Liver (tissue), 9 donors: ENCODE results near the gene RELT. TPM values are rescaled to one million over a fixed set of nuclear protein-coding genes. Genes with fewer than 3 reads are reported as not detected.

ENCODE experiments used
- DNase-seq: peaks from one replicate; pipeline ENCODE4 v3.0.0-alpha.2; 2017; ENCODE audit warnings: low spot score
- H3K27ac ChIP-seq, 2 donors: one replicate each; pipeline ENCODE4 v1.7.0; 2013; ENCODE audit warnings: inconsistent platforms in 2 of 2, low read length in 2 of 2, control low read depth in 1 of 2, low read depth in 1 of 2, mild to moderate bottlenecking in 1 of 2
- H3K27me3 ChIP-seq, 4 donors: one replicate each; pipeline versions ENCODE4 v1.6.1 to v1.7.0; 2013; ENCODE audit warnings: low read length in 3 of 4, inconsistent platforms in 1 of 4, mild to moderate bottlenecking in 1 of 4, moderate library complexity in 1 of 4; ENCODE audit not compliant: control insufficient read depth in 4 of 4, insufficient read depth in 4 of 4
- H3K36me3 ChIP-seq, 4 donors: one replicate each; pipeline versions ENCODE4 v1.6.1 to v1.7.0; 2013; ENCODE audit warnings: low read length in 3 of 4, mild to moderate bottlenecking in 3 of 4, low read depth in 1 of 4, moderate library complexity in 1 of 4; ENCODE audit not compliant: control insufficient read depth in 4 of 4, insufficient read depth in 3 of 4
- H3K4me1 ChIP-seq, 4 donors: one replicate each; pipeline versions ENCODE4 v1.6.1 to v1.7.0; 2013; ENCODE audit warnings: low read length in 3 of 4, mild to moderate bottlenecking in 3 of 4, moderate library complexity in 1 of 4; ENCODE audit not compliant: control insufficient read depth in 4 of 4, insufficient read depth in 4 of 4
- H3K4me3 ChIP-seq, 3 donors: one replicate each; pipeline versions ENCODE4 v1.6.1 to v1.7.0; 2013; ENCODE audit warnings: low read length in 3 of 3, control low read depth in 1 of 3, low read depth in 1 of 3, mild to moderate bottlenecking in 1 of 3
- H3K9ac ChIP-seq, 2 donors: one replicate each; pipeline ENCODE4 v1.7.0; 2013; ENCODE audit warnings: low read length in 2 of 2, mild to moderate bottlenecking in 2 of 2, moderate library complexity in 2 of 2, control low read depth in 1 of 2, low read depth in 1 of 2
- H3K9me3 ChIP-seq, 4 donors: one replicate each; pipeline versions ENCODE4 v1.6.1 to v1.7.0; 2013; ENCODE audit warnings: low read length in 3 of 4; ENCODE audit not compliant: control insufficient read depth in 4 of 4
- EGR1 ChIP-seq, 2 donors: IDR thresholded peaks; 2 replicates each; pipeline ENCODE4 v1.6.1; 2016 to 2018; ENCODE audit warnings: antibody characterized with exemption in 2 of 2, low read depth in 2 of 2
- FOXA1 ChIP-seq: IDR thresholded peaks from 2 replicates; pipeline ENCODE4 v1.6.1; 2016; ENCODE audit warnings: antibody characterized with exemption
- FOXA2 ChIP-seq: IDR thresholded peaks from 2 replicates; pipeline ENCODE4 v1.6.1; 2016; ENCODE audit warnings: antibody characterized with exemption
- GABPA ChIP-seq, 2 donors: IDR thresholded peaks in 1 of 2; conservative IDR thresholded peaks in 1 of 2; 2 replicates each; pipeline ENCODE4 v1.6.1; 2016; ENCODE audit warnings: antibody characterized with exemption in 2 of 2, mild to moderate bottlenecking in 1 of 2, moderate library complexity in 1 of 2
- HNF4A ChIP-seq, 2 donors: conservative IDR thresholded peaks; 2 replicates each; pipeline ENCODE4 v1.6.1; 2016; ENCODE audit warnings: antibody characterized with exemption in 2 of 2, mild to moderate bottlenecking in 2 of 2
- HNF4G ChIP-seq: IDR thresholded peaks from 2 replicates; pipeline ENCODE4 v1.6.1; 2016; ENCODE audit warnings: antibody characterized with exemption
- JUND ChIP-seq, 2 donors: IDR thresholded peaks; 2 replicates each; pipeline ENCODE4 v1.6.1; 2016; ENCODE audit warnings: antibody characterized with exemption in 2 of 2
- NR2F2 ChIP-seq: IDR thresholded peaks from 2 replicates; pipeline ENCODE4 v1.6.1; 2016; ENCODE audit warnings: antibody characterized with exemption
- RAD21 ChIP-seq, 2 donors: IDR thresholded peaks; 2 replicates each; pipeline ENCODE4 v1.6.1; 2016; ENCODE audit warnings: antibody characterized with exemption in 2 of 2, mild to moderate bottlenecking in 2 of 2
- RXRA ChIP-seq, 2 donors: IDR thresholded peaks; 2 replicates each; pipeline ENCODE4 v1.6.1; 2017 to 2018; ENCODE audit warnings: antibody characterized with exemption in 2 of 2, mild to moderate bottlenecking in 1 of 2
- SP1 ChIP-seq: IDR thresholded peaks from 2 replicates; pipeline ENCODE4 v1.6.1; 2018; ENCODE audit warnings: antibody characterized with exemption, mild to moderate bottlenecking
- TAF1 ChIP-seq: conservative IDR thresholded peaks from 2 replicates; pipeline ENCODE4 v1.6.1; 2016; ENCODE audit warnings: antibody characterized with exemption, mild to moderate bottlenecking
- YY1 ChIP-seq: IDR thresholded peaks from 2 replicates; pipeline ENCODE4 v1.6.1; 2016; ENCODE audit warnings: antibody characterized with exemption, mild to moderate bottlenecking
- WGBS: extraction: QIAGEN DNeasy Blood & Tissue Kit; methylation state at CpG from one replicate; pipeline ENCODE4 v1.1.7; 2013; 5-methylcytosine and 5-hydroxymethylcytosine counted together
- polyA plus RNA-seq, 2 donors: library from polyadenylated mRNA; stranded (reverse) in 1 of 2; unstranded in 1 of 2; fragments of 200-250 nt in 1 of 2; fragments of >200 nt in 1 of 2; fragmentation: Nextera tagmentation in 1 of 2; extraction: Ambion mirVana in 1 of 2; gene quantifications; one replicate each; pipeline versions ENCODE4 v1.2.1 to v1.2.3, GENCODE V29; 2013 to 2015
- total RNA-seq, 2 donors: library from RNA; depleted of rRNA; stranded (reverse); fragments of >200 nt; gene quantifications; one replicate each; pipeline ENCODE4 v1.2.3, GENCODE V29; 2014
- TF ChIP-seq, protein P1 (sequence below): IDR thresholded peaks from 2 replicates; pipeline ENCODE4 v1.6.1; 2016; ENCODE audit warnings: antibody characterized with exemption
- TF ChIP-seq, protein P2 (sequence below): IDR thresholded peaks from 2 replicates; pipeline ENCODE4 v1.6.1; 2016; ENCODE audit warnings: antibody characterized with exemption
- TF ChIP-seq, protein P3 (sequence below): IDR thresholded peaks from 2 replicates; pipeline ENCODE4 v1.6.1; 2016; ENCODE audit warnings: antibody characterized with exemption
- TF ChIP-seq, protein P4 (sequence below): IDR thresholded peaks from 2 replicates; pipeline ENCODE4 v1.6.1; 2016; ENCODE audit warnings: antibody characterized with exemption, mild to moderate bottlenecking
- TF ChIP-seq, protein P5 (sequence below): fragments of 150-350 bp; IDR thresholded peaks from 2 replicates; pipeline ENCODE4 v1.5.1; 2017; ENCODE audit warnings: improper control_type of control experiment, low read depth, low read length; ENCODE audit not compliant: missing input control
- donor health status: healthy.
- donor health status: healthy.
- donor health status: healthy.
- donor health status: healthy.
- donor health status: healthy.

The RELT gene
- total and polyA plus RNA-seq, 4 donors, result 0.21 to 8.0 (median 2.3) TPM

DNA sequence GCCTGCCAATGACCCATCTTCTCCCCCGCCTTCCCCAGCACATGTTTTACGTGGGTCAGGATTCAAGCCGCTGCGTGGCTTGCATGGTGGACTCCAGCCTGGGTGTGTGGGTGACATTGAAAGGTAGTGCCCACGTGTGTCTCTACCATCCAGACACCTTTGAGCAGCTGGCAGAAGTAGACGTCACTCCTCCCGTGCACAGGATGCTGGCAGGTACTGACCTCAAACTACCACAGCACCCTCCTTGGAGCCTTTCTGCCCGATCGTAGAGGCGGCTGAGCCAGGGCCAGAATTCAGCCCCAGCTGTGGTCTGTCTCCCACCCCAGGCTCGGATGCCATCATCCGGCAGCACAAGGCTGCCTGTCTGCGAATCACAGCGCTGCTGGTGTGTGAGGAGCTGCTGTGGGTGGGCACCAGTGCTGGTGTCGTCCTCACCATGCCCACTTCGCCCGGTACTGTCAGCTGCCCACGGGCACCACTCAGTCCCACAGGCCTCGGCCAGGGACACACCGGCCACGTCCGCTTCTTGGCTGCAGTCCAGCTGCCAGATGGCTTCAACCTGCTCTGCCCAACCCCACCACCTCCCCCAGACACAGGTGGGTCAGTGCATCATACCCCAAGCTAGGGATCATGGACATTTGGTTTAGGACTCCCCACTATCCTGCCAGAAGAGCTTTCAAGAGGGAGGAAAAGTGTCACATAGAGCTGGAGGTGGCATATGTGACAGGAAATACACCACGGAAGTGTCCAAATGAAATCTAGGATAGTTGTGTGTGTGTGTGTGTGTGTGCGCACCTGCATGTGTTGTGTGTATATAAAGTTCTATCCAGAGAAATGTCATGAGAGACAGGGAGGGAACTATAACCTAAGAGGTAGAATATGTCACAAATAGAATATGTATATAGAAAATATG, 10.6 kb upstream of the RELT start:
- DNase-seq, result no peak
- WGBS, result 90% methylated on average over 24 of the region's 24 CpGs
- TF ChIP-seq HNF4G (no peak), HNF4A (conservative IDR thresholded peaks at IDR 0.05) (no peak), GABPA (IDR thresholded peaks at IDR 0.05 in 1 of 2, conservative IDR thresholded peaks at IDR 0.05 in 1 of 2) (no peak), RXRA (IDR thresholded peaks at IDR 0.05) (no peak), TAF1 (no peak), FOXA2 (no peak), EGR1 (IDR thresholded peaks at IDR 0.05; ENCODE audit: low read depth in 2 of 2) (no peak), FOXA1 (no peak), RAD21 (IDR thresholded peaks at IDR 0.05) (no peak), NR2F2 (no peak), YY1 (no peak), JUND (IDR thresholded peaks at IDR 0.05) (no peak), SP1 (no peak)
- TF ChIP-seq, protein P1, sequence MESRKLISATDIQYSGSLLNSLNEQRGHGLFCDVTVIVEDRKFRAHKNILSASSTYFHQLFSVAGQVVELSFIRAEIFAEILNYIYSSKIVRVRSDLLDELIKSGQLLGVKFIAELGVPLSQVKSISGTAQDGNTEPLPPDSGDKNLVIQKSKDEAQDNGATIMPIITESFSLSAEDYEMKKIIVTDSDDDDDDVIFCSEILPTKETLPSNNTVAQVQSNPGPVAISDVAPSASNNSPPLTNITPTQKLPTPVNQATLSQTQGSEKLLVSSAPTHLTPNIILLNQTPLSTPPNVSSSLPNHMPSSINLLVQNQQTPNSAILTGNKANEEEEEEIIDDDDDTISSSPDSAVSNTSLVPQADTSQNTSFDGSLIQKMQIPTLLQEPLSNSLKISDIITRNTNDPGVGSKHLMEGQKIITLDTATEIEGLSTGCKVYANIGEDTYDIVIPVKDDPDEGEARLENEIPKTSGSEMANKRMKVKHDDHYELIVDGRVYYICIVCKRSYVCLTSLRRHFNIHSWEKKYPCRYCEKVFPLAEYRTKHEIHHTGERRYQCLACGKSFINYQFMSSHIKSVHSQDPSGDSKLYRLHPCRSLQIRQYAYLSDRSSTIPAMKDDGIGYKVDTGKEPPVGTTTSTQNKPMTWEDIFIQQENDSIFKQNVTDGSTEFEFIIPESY, result no peak
- TF ChIP-seq, protein P2, sequence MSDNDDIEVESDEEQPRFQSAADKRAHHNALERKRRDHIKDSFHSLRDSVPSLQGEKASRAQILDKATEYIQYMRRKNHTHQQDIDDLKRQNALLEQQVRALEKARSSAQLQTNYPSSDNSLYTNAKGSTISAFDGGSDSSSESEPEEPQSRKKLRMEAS, result no peak
- TF ChIP-seq, protein P3, sequence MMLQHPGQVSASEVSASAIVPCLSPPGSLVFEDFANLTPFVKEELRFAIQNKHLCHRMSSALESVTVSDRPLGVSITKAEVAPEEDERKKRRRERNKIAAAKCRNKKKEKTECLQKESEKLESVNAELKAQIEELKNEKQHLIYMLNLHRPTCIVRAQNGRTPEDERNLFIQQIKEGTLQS, result no peak
- TF ChIP-seq, protein P4, sequence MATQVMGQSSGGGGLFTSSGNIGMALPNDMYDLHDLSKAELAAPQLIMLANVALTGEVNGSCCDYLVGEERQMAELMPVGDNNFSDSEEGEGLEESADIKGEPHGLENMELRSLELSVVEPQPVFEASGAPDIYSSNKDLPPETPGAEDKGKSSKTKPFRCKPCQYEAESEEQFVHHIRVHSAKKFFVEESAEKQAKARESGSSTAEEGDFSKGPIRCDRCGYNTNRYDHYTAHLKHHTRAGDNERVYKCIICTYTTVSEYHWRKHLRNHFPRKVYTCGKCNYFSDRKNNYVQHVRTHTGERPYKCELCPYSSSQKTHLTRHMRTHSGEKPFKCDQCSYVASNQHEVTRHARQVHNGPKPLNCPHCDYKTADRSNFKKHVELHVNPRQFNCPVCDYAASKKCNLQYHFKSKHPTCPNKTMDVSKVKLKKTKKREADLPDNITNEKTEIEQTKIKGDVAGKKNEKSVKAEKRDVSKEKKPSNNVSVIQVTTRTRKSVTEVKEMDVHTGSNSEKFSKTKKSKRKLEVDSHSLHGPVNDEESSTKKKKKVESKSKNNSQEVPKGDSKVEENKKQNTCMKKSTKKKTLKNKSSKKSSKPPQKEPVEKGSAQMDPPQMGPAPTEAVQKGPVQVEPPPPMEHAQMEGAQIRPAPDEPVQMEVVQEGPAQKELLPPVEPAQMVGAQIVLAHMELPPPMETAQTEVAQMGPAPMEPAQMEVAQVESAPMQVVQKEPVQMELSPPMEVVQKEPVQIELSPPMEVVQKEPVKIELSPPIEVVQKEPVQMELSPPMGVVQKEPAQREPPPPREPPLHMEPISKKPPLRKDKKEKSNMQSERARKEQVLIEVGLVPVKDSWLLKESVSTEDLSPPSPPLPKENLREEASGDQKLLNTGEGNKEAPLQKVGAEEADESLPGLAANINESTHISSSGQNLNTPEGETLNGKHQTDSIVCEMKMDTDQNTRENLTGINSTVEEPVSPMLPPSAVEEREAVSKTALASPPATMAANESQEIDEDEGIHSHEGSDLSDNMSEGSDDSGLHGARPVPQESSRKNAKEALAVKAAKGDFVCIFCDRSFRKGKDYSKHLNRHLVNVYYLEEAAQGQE, result no peak
- TF ChIP-seq, protein P5, sequence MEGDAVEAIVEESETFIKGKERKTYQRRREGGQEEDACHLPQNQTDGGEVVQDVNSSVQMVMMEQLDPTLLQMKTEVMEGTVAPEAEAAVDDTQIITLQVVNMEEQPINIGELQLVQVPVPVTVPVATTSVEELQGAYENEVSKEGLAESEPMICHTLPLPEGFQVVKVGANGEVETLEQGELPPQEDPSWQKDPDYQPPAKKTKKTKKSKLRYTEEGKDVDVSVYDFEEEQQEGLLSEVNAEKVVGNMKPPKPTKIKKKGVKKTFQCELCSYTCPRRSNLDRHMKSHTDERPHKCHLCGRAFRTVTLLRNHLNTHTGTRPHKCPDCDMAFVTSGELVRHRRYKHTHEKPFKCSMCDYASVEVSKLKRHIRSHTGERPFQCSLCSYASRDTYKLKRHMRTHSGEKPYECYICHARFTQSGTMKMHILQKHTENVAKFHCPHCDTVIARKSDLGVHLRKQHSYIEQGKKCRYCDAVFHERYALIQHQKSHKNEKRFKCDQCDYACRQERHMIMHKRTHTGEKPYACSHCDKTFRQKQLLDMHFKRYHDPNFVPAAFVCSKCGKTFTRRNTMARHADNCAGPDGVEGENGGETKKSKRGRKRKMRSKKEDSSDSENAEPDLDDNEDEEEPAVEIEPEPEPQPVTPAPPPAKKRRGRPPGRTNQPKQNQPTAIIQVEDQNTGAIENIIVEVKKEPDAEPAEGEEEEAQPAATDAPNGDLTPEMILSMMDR, result no peak
- no peaks in the 10 kb centered on the region for H3K4me1 ChIP-seq
- no peaks in the 10 kb centered on the region for H3K27me3 ChIP-seq
- H3K4me3 ChIP-seq, result no peak overlapping the region
- H3K9ac ChIP-seq, result no peak overlapping the region
- H3K36me3 ChIP-seq, result no peaks in the 10 kb centered on the region
- H3K27ac ChIP-seq, result no peak overlapping the region
- H3K9me3 ChIP-seq, result no peaks in the 10 kb centered on the region
